HUES64 (cell line): ENCODE results near the gene BRD9.
"Not testable (repeated sequence)": the region's sequence is repeated elsewhere in the genome, so short reads cannot be mapped to it uniquely, and the experiment has no call there.

Experiments
- H3K27ac ChIP-seq: 2 replicates; pipeline ENCODE4 v1.7.0; 2013; ENCODE audit warnings: low read depth, low read length, inconsistent platforms
- H3K27me3 ChIP-seq: 2 replicates; pipeline ENCODE4 v1.6.1; 2013; ENCODE audit warnings: mild to moderate bottlenecking, low read length; ENCODE audit not compliant: insufficient read depth
- H3K36me3 ChIP-seq: 2 replicates; pipeline ENCODE4 v1.6.1; 2013; ENCODE audit warnings: mild to moderate bottlenecking, low read length; ENCODE audit not compliant: insufficient read depth
- H3K4me1 ChIP-seq: 2 replicates; pipeline ENCODE4 v1.6.1; 2013; ENCODE audit warnings: mild to moderate bottlenecking, low read length, moderate library complexity; ENCODE audit not compliant: insufficient read depth
- H3K4me3 ChIP-seq: 2 replicates; pipeline ENCODE4 v1.5.1; 2013; ENCODE audit warnings: mild to moderate bottlenecking, low read length, moderate library complexity
- H3K9ac ChIP-seq: 2 replicates; pipeline ENCODE4 v1.6.1; 2013; ENCODE audit warnings: mild to moderate bottlenecking, low read depth, low read length
- H3K9me3 ChIP-seq: 2 replicates; pipeline ENCODE4 v1.6.1; 2013; ENCODE audit warnings: low read depth, low read length; ENCODE audit not compliant: insufficient read depth
- whole genome bisulfite sequencing: fragments of 150-250, 120-280 bp; methylation state at CpG from one replicate; pipeline ENCODE4 v1.1.7; 2013; ENCODE audit warnings: missing lambda C conversion rate; 5-methylcytosine and 5-hydroxymethylcytosine counted together

Gene BRD9

DNA sequence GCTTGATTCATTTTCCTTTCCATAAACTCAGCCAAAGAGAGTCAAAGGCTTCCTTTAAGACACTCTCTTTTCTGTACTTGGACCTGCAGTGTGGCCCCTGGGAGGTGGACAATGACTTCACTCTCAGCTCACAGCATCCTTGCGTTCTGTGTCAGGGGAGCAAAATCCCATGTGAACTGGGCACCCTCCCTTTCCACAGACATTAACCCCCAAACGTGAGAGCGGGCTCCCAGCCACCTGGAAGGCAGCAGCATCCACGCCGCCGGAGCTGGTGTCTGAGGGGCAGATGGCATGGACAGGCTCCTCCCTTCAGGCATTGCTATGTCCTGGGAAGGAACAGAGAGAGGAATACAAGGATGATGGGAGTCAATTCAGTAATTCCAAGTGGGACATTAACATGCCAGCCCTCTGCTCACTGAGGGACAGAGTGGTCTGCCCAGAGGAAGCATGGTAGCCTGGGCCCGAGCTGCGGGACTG lies 39.6 kb upstream of the BRD9 start:
- no peaks in the 10 kb centered on the region for H3K9me3 ChIP-seq
- H3K27ac ChIP-seq: no peak overlapping the region
- H3K36me3 ChIP-seq: no peaks in the 10 kb centered on the region
- no peak overlapping the region for H3K9ac ChIP-seq
- 91% methylated on average over 8 of the region's 8 CpGs for WGBS
- H3K4me3 ChIP-seq: no peak overlapping the region
- no peaks in the 10 kb centered on the region for H3K4me1 ChIP-seq
- peaks cover 4% of the 10 kb centered on the region for H3K27me3 ChIP-seq

DNA sequence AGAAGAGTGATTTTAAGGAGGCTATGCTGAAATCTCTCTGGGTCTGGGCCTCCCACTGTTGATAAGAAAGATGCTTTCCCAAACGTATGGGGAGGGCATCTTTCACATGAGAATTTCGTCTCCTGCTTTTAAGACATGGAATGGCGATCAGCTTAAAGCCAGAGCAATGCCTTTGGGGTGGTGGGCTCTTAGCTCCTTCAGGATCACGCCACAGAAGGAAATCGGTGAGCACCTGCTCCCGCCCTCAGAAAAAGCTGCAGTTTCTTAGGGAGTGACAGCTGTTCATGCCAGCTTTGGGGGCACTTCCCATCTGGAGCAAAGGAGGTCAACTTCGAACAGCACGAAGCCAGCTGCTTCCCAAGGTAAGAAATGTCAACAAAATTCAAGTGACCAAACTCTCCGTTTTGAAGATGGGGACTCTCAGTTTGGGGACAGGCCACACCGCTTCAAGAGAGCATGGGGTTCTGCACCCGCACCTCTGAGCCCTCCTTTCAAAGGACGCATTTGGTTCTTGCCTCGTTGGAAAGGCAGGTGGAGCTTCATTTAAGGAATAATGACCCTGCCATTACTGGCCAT lies 39.1 kb upstream of the BRD9 start:
- 88% methylated on average over 13 of the region's 13 CpGs for WGBS
- Histone ChIP-seq H3K4me1 (no peaks in the 10 kb centered on the region), H3K9me3 (no peaks in the 10 kb centered on the region), H3K36me3 (no peaks in the 10 kb centered on the region), H3K4me3 (no peak overlapping the region), H3K27ac (no peak overlapping the region), H3K27me3 (peaks cover 9% of the 10 kb centered on the region), H3K9ac (no peak overlapping the region)

GRCh38 chr5:930866-931265 lies 38.3 kb upstream of the BRD9 start:
- 94% methylated on average over 8 of the region's 8 CpGs for WGBS
- no peak overlapping the region for H3K9ac ChIP-seq
- H3K4me3 ChIP-seq: no peak overlapping the region
- no peaks in the 10 kb centered on the region for H3K36me3 ChIP-seq
- H3K27ac ChIP-seq: no peak overlapping the region
- H3K9me3 ChIP-seq: no peaks in the 10 kb centered on the region
- peaks cover 17% of the 10 kb centered on the region for H3K27me3 ChIP-seq
- H3K4me1 ChIP-seq: no peaks in the 10 kb centered on the region

DNA sequence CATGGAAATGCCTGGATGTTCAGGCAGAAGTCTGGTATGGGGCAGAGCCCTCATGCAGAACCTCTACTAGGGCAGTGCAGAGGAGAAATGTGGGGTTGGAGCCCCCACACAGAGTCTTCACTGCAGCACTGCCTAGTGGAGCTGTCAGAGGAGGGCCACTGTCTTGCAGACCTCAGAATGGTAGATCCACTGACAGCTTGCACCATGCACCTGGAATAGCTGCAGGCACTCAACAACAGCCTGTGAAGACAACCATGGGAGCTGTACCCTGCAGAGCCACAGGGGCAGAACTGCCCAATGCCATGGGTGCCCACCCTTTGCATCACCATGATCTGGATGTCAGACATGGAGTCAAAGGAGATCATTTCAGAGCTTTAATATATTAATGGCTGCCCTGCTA lies 37.0 kb upstream of the BRD9 start:
- Histone ChIP-seq H3K4me1 (no peaks in the 10 kb centered on the region), H3K9ac (no peak overlapping the region), H3K4me3 (no peak overlapping the region), H3K27ac (no peak overlapping the region), H3K9me3 (no peaks in the 10 kb centered on the region), H3K36me3 (no peaks in the 10 kb centered on the region), H3K27me3 (peaks cover 30% of the 10 kb centered on the region)

DNA sequence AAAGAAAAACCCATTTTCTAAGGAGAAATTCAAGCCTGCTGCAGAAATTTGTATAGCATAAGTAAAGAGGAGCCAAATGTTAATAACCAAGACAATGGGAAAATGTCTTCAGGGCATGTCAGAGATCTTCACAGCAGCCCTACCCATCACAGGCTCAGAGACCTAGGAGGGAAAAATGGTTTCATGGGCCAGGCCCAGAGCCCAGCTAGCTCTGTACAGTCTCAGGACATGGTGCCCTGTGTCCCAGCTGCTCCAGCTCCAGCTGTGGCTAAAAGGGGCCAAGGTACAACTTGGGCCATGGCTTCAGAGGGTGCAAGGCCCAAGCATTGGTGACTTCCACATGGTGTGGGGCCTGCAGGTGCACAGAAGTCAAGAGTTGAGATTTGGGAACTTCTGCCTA lies 36.6 kb upstream of the BRD9 start:
- H3K36me3 ChIP-seq, H3K9ac ChIP-seq, H3K4me3 ChIP-seq, H3K9me3 ChIP-seq, H3K4me1 ChIP-seq, H3K27ac ChIP-seq: not testable (repeated sequence)
- peaks cover 31% of the 10 kb centered on the region for H3K27me3 ChIP-seq

DNA sequence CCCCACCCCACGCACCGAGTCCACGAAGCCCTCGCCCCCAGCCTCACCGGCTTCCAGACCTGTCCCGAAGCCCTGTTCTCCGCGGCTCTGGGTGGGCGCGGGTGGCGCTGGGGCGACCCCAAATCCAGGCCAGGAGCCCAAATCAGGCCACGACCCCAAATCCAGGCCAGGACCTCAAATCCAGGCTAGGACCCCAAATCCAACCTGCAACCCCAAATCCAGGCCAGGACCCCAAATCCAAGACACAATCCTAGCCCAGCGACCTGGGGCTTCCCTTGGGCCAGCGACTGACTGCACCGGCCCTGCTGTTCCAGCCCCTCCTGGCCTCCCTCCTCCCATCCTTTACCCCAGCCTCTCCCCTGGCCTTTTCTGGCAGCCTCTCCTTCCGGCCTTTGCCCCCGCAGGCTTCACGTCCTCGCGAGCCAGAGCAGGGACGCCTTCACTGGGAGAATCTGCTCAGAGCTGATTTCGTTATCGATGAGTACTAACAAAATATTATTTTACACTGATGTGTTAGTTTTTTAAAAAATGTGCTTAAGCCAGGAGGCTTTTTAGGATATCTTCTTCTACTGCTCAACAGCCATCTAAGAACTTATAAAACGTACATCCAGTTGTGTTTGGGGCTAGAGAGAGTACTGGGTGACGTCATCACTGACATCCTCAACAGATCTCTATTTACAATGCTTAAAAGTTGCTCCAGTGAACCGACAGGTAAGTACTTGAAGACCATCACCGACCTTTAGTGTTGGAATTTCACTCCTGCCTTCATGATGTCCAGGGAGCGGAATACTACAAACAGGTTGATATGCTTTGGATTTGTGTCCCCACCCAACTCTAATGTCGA lies 34.8 kb upstream of the BRD9 start:
- no peaks in the 10 kb centered on the region for H3K9me3 ChIP-seq
- no peak overlapping the region; the same call in 1 of the 2 replicates for H3K4me3 ChIP-seq
- no peak overlapping the region for H3K27ac ChIP-seq
- peaks cover 31% of the 10 kb centered on the region for H3K27me3 ChIP-seq
- no peak overlapping the region for H3K9ac ChIP-seq
- WGBS: 77% methylated on average over 28 of the region's 30 CpGs
- H3K4me1 ChIP-seq: no peaks in the 10 kb centered on the region
- H3K36me3 ChIP-seq: no peaks in the 10 kb centered on the region

DNA sequence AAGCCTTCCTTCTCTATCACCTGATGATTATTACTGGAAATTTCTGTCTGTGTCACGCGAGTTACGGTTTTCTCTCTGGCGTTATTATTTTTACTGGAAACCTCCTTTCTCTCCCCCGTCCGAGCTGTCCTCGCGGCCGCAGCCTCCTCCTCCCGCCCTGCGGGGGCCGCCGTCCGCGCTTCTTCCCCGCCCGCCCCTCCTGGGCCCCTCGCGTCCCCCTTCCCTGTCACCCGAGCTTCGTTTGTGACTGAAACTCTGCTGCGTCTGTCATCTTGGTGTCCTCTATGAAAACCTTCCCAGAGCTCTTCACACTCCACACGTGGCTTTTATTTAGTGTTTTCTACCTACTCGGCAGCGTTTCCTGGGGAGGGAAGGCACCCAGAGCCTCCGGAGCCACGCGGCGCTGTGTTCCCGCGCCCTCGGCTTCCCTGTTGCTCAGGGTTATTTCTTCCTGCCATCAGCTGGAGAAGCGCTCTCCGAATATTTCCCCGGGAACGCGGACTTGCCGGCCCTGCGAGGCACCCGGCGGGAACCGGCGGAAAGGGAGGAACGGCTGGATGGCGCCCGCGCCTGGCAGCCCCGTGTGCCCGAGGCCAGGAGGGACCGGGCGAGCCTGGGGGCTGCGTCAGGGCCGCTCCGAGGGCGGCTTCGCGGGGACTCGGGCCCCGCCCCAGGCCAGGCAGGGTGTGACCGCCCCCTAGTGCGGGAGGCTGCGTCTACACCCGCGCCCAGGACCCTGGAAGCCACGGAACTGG lies 34.0 kb upstream of the BRD9 start:
- H3K27me3 ChIP-seq: peaks cover 31% of the 10 kb centered on the region
- H3K9me3 ChIP-seq: no peaks in the 10 kb centered on the region

GRCh38 chr5:923281-923873 lies 30.8 kb upstream of the BRD9 start:
- Histone ChIP-seq H3K27ac (no peak overlapping the region), H3K4me3 (no peak overlapping the region), H3K36me3 (peaks cover 16% of the 10 kb centered on the region), H3K4me1 (no peaks in the 10 kb centered on the region), H3K9me3 (no peaks in the 10 kb centered on the region), H3K9ac (no peak overlapping the region), H3K27me3 (peaks cover 31% of the 10 kb centered on the region)
- WGBS: 22% methylated on average over 17 of the region's 17 CpGs

More for the DNA sequence above, 34.0 kb upstream of the BRD9 start:
- Histone ChIP-seq H3K36me3 (no peaks in the 10 kb centered on the region), H3K27ac (no peak overlapping the region), H3K4me3 (peak overlapping the region; percentile 48), H3K4me1 (no peaks in the 10 kb centered on the region), H3K9ac (peak overlapping the region; percentile 53; the same call in 1 of the 2 replicates)
- 13% methylated on average over 65 of the region's 65 CpGs for WGBS

DNA sequence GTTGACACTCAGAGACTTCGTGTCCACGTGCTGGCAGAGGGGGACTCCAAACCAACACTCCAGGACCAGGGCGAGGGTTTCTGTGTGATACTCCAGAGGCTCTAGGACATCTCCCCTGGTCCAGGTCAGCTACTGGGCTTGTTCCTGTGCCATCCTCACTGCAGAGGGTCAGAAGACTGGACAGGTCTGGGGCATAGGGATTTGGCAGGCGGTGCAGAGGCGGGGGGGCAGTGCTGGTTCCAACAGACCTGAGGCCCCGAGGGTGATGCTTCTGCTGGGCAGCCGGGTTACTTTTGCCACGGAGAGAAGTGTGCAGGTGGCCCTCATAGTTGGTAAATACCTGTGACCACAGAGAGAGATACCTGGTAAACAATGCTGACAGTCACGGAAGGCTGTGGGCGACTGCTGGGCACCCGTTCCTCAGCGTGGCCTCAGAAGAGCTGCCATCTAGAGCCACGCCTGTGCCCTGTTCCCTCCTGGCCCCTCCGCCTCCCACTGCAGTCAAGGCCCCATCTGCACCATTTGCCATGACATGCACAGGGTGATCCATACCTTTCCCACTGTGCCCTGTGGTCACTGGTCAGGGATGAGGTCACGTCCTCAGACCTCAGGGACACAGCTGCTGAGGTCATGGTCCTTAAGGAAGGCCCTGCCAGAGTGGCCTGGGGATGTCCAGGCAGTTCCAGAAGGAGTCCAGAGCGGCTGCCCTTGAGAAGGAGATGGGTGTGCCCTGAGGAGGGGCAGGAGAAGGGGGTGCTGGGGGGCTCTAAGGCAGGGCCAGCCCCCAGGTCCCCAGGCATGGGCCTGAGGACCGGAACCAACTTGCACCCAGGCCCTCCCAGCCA lies 30.1 kb upstream of the BRD9 start:
- Histone ChIP-seq H3K9me3 (no peaks in the 10 kb centered on the region), H3K4me3 (no peak overlapping the region), H3K27ac (no peak overlapping the region), H3K9ac (no peak overlapping the region), H3K4me1 (no peaks in the 10 kb centered on the region), H3K27me3 (peaks cover 31% of the 10 kb centered on the region), H3K36me3 (peaks cover 23% of the 10 kb centered on the region)
- 90% methylated on average over 17 of the region's 17 CpGs for WGBS
